Naive thymus-derived CD4-positive, alpha-beta T cell (primary cell): ENCODE measurements around the gene TMEM131L. TPM values are rescaled to one million over a fixed set of nuclear protein-coding genes. Genes with fewer than 3 reads are reported as not detected.

Experiments
- ATAC-seq: fragments of 150-1000 bp; cut with Tn5 transposase; 2 replicates; pipeline ENCODE4 v1.10.0; 2021; ENCODE audit warnings: mild to moderate bottlenecking, moderate library complexity
- CTCF ChIA-PET: fragments of 350-600 bp; sonication (Branson Sonifier 250); formaldehyde crosslinking; loops from one replicate; lab custom pipeline; 2021; ENCODE audit warnings: antibody characterized with exemption; lab: Charles Lee
- POLR2A ChIA-PET: fragments of 350-600 bp; sonication (Branson Sonifier 250); formaldehyde crosslinking; loops from one replicate; lab custom pipeline; 2021; ENCODE audit warnings: antibody characterized with exemption, inconsistent platforms; lab: Charles Lee
- DNase-seq, 9 donors: peaks; one replicate each; pipeline versions ENCODE4 v3.0.0 to v3.0.0-alpha.2; 2020 to 2022; ENCODE audit warnings: mixed read lengths in 1 of 9
- H3K27ac ChIP-seq: one replicate; pipeline ENCODE4 v1.7.0; 2013; ENCODE audit warnings: mild to moderate bottlenecking, low read depth, low read length, moderate library complexity
- H3K27me3 ChIP-seq, 2 donors: one replicate each; pipeline ENCODE4 v1.7.0; 2013; ENCODE audit warnings: low read length in 2 of 2, mild to moderate bottlenecking in 2 of 2, moderate library complexity in 2 of 2; ENCODE audit not compliant: control insufficient read depth in 2 of 2, insufficient read depth in 2 of 2
- H3K36me3 ChIP-seq, 3 experiments: 1 replicate in 2 of 3; 2 replicates in 1 of 3; pipeline ENCODE4 v1.7.0; 2013; ENCODE audit warnings: low read length in 3 of 3, mild to moderate bottlenecking in 3 of 3, moderate library complexity in 1 of 3; ENCODE audit not compliant: insufficient read depth in 3 of 3, control insufficient read depth in 2 of 3
- H3K4me1 ChIP-seq, 2 donors: one replicate each; pipeline ENCODE4 v1.7.0; 2013; ENCODE audit warnings: low read length in 2 of 2, mild to moderate bottlenecking in 2 of 2, moderate library complexity in 1 of 2; ENCODE audit not compliant: control insufficient read depth in 2 of 2, insufficient read depth in 2 of 2
- H3K4me3 ChIP-seq: 2 replicates; pipeline ENCODE4 v1.7.0; 2013; ENCODE audit warnings: mild to moderate bottlenecking, low read length
- H3K9me3 ChIP-seq, 3 experiments: 1 replicate in 2 of 3; 2 replicates in 1 of 3; pipeline ENCODE4 v1.7.0; 2013; ENCODE audit warnings: low read length in 3 of 3; ENCODE audit not compliant: control insufficient read depth in 2 of 3
- H3K27ac Mint-ChIP-seq, 9 donors: one replicate each; pipeline ENCODE4 v1.8.0; 2020 to 2022; ENCODE audit warnings: mixed read lengths in 9 of 9, mild to moderate bottlenecking in 8 of 9, moderate library complexity in 5 of 9, inconsistent platforms in 2 of 9
- H3K27me3 Mint-ChIP-seq, 5 donors: one replicate each; pipeline ENCODE4 v1.8.0; 2021 to 2022; ENCODE audit warnings: mixed read lengths in 5 of 5, mild to moderate bottlenecking in 1 of 5
- H3K36me3 Mint-ChIP-seq, 5 donors: one replicate each; pipeline ENCODE4 v1.8.0; 2020 to 2022; ENCODE audit warnings: mixed read lengths in 5 of 5, mild to moderate bottlenecking in 3 of 5, inconsistent platforms in 1 of 5
- H3K4me1 Mint-ChIP-seq, 7 donors: one replicate each; pipeline ENCODE4 v1.8.0; 2020 to 2022; ENCODE audit warnings: mixed read lengths in 7 of 7, mild to moderate bottlenecking in 3 of 7, inconsistent platforms in 1 of 7
- H3K4me3 Mint-ChIP-seq, 10 donors: one replicate each; pipeline ENCODE4 v1.8.0; 2020 to 2022; ENCODE audit warnings: mild to moderate bottlenecking in 10 of 10, mixed read lengths in 10 of 10, moderate library complexity in 6 of 10, inconsistent platforms in 2 of 10
- H3K9me3 Mint-ChIP-seq, 11 donors: one replicate each; pipeline ENCODE4 v1.8.0; 2020 to 2022; ENCODE audit warnings: mixed read lengths in 11 of 11, mild to moderate bottlenecking in 4 of 11, inconsistent platforms in 1 of 11, moderate library complexity in 1 of 11
- intact Hi-C, 2 donors: fragments of 100-400 bp; cut with micrococcal nuclease; formaldehyde crosslinking; loops; one replicate each; pipeline ENCODE4 v1.15.1; 2023
- polyA plus RNA-seq, 2 donors: library from polyadenylated mRNA; unstranded; fragments of 300-500 nt; fragmentation: Illumina TruSeq; gene quantifications; one replicate each; pipeline ENCODE4 v1.2.3, GENCODE V29; 2021
- total RNA-seq, 6 experiments: library from RNA in 5 of 6; stranded (reverse) in 5 of 6; gene quantifications; 1 replicate in 5 of 6; 2 replicates in 1 of 6; pipeline ENCODE4 v1.2.3 and lab custom pipeline; 2021 to 2026

The TMEM131L gene
- total and polyA plus RNA-seq, 7 experiments from 2014 or later: 45.7 to 111 (median 87.9) TPM

GRCh38 chr4:153534792-153535629, 68.9 kb downstream of the TMEM131L start:
- DNase-seq: no peak
- Mint-ChIP-seq H3K36me3 (peaks cover 0 to 14% (median 7%) of the 10 kb centered on the region in 5 donors), H3K9me3 (peaks cover 0 to 3% (median 0%) of the 10 kb centered on the region in 11 donors), H3K4me1 (peaks cover 58 to 100% (median 94%) of the 10 kb centered on the region in 7 donors), H3K27ac (peak overlapping the region; percentile 67 to 98 (median 91)), H3K4me3 (peak overlapping the region in 9 of 10 donors; percentile 17 to 72 (median 46)), H3K27me3 (no peaks in the 10 kb centered on the region)
- POLR2A ChIA-PET: interaction anchor here (0.6 to 4.1 kb wide), 7 partner anchors 9 to 103 kb away, joined by 3 to 19 read pairs (median 4); partner anchors contain the start of gene TMEM131L
- no peaks in the 10 kb centered on the region for H3K36me3 ChIP-seq
- H3K4me1 ChIP-seq: peaks cover 35 to 88% of the 10 kb centered on the region in 2 donors
- H3K9me3 ChIP-seq: no peaks in the 10 kb centered on the region
- peak overlapping the region; percentile 62 for H3K27ac ChIP-seq
- intact Hi-C loops: no loop called here
- H3K4me3 ChIP-seq: no peak overlapping the region
- CTCF ChIA-PET: interaction anchor here (0.6 to 1.8 kb wide), 7 partner anchors 13 to 190 kb away, joined by 3 to 7 read pairs (median 5); partner anchors contain the start of gene MND1
- no peak for ATAC-seq
- H3K27me3 ChIP-seq: no peaks in the 10 kb centered on the region

- Histone ChIP-seq H3K27me3 (no peaks in the 10 kb centered on the region), H3K4me1 (peaks cover 29 to 87% of the 10 kb centered on the region in 2 donors), H3K27ac (peak overlapping the region; percentile 62), H3K36me3 (no peaks in the 10 kb centered on the region), H3K9me3 (no peaks in the 10 kb centered on the region), H3K4me3 (no peak overlapping the region)
- intact Hi-C loops: loop anchor here in 1 of 2 donors (1.0 to 2.0 kb wide), 3 partner anchors 13 to 191 kb away; no protein-coding TSS in a partner anchor
- ATAC-seq (peak; percentile 52), DNase-seq (peak in 2 of 9 donors; percentile 34 to 39)
- POLR2A ChIA-PET: interaction anchor here (0.7 to 4.1 kb wide), 9 partner anchors 10 to 93 kb away, joined by 3 to 19 read pairs (median 3); partner anchors contain the start of gene TMEM131L
- Mint-ChIP-seq H3K4me3 (peak overlapping the region; percentile 16 to 79 (median 63)), H3K36me3 (peaks cover 0 to 20% (median 8%) of the 10 kb centered on the region in 5 donors), H3K27me3 (no peaks in the 10 kb centered on the region), H3K9me3 (peaks cover 0 to 3% (median 0%) of the 10 kb centered on the region in 11 donors), H3K4me1 (peaks cover 58 to 100% (median 94%) of the 10 kb centered on the region in 7 donors), H3K27ac (peak overlapping the region; percentile 80 to 98 (median 91))
- CTCF ChIA-PET: interaction anchor here (0.6 to 1.8 kb wide), 9 partner anchors 14 to 191 kb away, joined by 3 to 7 read pairs (median 5); partner anchors contain the start of gene MND1
Measured at GRCh38 chr4:153535772-153536513, 69.8 kb downstream of the TMEM131L start.

GRCh38 chr4:153537493-153537960, 71.4 kb downstream of the TMEM131L start:
- Histone ChIP-seq H3K4me3 (no peak overlapping the region), H3K36me3 (no peaks in the 10 kb centered on the region), H3K4me1 (peaks cover 23 to 85% of the 10 kb centered on the region in 2 donors), H3K27me3 (no peaks in the 10 kb centered on the region), H3K27ac (peak overlapping the region; percentile 62), H3K9me3 (no peaks in the 10 kb centered on the region)
- Mint-ChIP-seq H3K4me3 (peak overlapping the region in 7 of 10 donors; percentile 20 to 78 (median 49)), H3K4me1 (peaks cover 61 to 100% (median 94%) of the 10 kb centered on the region in 7 donors), H3K36me3 (peaks cover 0 to 28% (median 17%) of the 10 kb centered on the region in 5 donors), H3K27me3 (no peaks in the 10 kb centered on the region), H3K27ac (peak overlapping the region in 8 of 9 donors; percentile 41 to 95 (median 88)), H3K9me3 (peaks cover 0 to 3% (median 0%) of the 10 kb centered on the region in 11 donors)
- no peak for DNase-seq
- ChIA-PET CTCF (interaction anchor here (1.6 kb wide), 1 partner anchor 51 kb away, joined by 5 read pairs; no protein-coding TSS in a partner anchor), POLR2A (interaction anchor here (4.1 kb wide), 1 partner anchor 71 kb away, joined by 19 read pairs; the partner anchor contains the start of gene TMEM131L)
- ATAC-seq: no peak
- intact Hi-C loops: loop anchor here in 1 of 2 donors (2.0 kb wide), 1 partner anchor 15 kb away; no protein-coding TSS in a partner anchor

- peaks cover 57 to 100% (median 95%) of the 10 kb centered on the region in 7 donors for H3K4me1 Mint-ChIP-seq
- Histone ChIP-seq H3K27ac (no peak overlapping the region), H3K27me3 (no peaks in the 10 kb centered on the region), H3K4me3 (no peak overlapping the region), H3K4me1 (peaks cover 20 to 79% of the 10 kb centered on the region in 2 donors), H3K9me3 (no peaks in the 10 kb centered on the region), H3K36me3 (no peaks in the 10 kb centered on the region)
- H3K27ac Mint-ChIP-seq: peak overlapping the region in 8 of 9 donors; percentile 65 to 95 (median 80)
- ChIA-PET POLR2A (no interaction called here), CTCF (no interaction called here)
- DNase-seq (no peak), ATAC-seq (no peak)
- intact Hi-C loops: loop anchor here in 1 of 2 donors (1.0 kb wide), 1 partner anchor 8 kb away; no protein-coding TSS in a partner anchor
- peak overlapping the region in 7 of 10 donors; percentile 29 to 72 (median 53) for H3K4me3 Mint-ChIP-seq
- H3K36me3 Mint-ChIP-seq: peaks cover 0 to 34% (median 19%) of the 10 kb centered on the region in 5 donors
- peaks cover 0 to 3% (median 0%) of the 10 kb centered on the region in 11 donors for H3K9me3 Mint-ChIP-seq
- no peaks in the 10 kb centered on the region for H3K27me3 Mint-ChIP-seq
Measured at GRCh38 chr4:153538487-153539357, 72.6 kb downstream of the TMEM131L start.

GRCh38 chr4:153539422-153539821, 73.3 kb downstream of the TMEM131L start:
- H3K27me3 ChIP-seq: no peaks in the 10 kb centered on the region
- no peaks in the 10 kb centered on the region for H3K9me3 ChIP-seq
- ATAC-seq (no peak), DNase-seq (no peak)
- POLR2A ChIA-PET: no interaction called here
- Mint-ChIP-seq H3K27me3 (no peaks in the 10 kb centered on the region), H3K27ac (peak overlapping the region in 8 of 9 donors; percentile 65 to 95 (median 78)), H3K9me3 (peaks cover 0 to 3% (median 0%) of the 10 kb centered on the region in 11 donors), H3K4me3 (peak overlapping the region in 5 of 10 donors; percentile 29 to 72 (median 48)), H3K36me3 (peaks cover 0 to 36% (median 19%) of the 10 kb centered on the region in 5 donors), H3K4me1 (peaks cover 54 to 100% (median 92%) of the 10 kb centered on the region in 7 donors)
- H3K4me1 ChIP-seq: peaks cover 20 to 85% of the 10 kb centered on the region in 2 donors
- intact Hi-C loops: no loop called here
- CTCF ChIA-PET: no interaction called here
- no peak overlapping the region for H3K27ac ChIP-seq
- peaks cover 0 to 4% (median 0%) of the 10 kb centered on the region in 3 experiments for H3K36me3 ChIP-seq
- H3K4me3 ChIP-seq: no peak overlapping the region
